Sigmoid colon (tissue), 7 donors: Measurements from ENCODE around the gene EHD4. TPM values are rescaled to one million over a fixed set of nuclear protein-coding genes. Genes with fewer than 3 reads are reported as not detected.

ENCODE experiments used
- DNase-seq: peaks from one replicate; pipeline ENCODE4 v3.0.0-alpha.2; 2019
- H3K27ac ChIP-seq, 4 donors: fragments of 200-600 bp; sonication (generic); one replicate each; pipeline ENCODE4 v1.5.1; 2016 to 2019; ENCODE audit warnings: mild to moderate bottlenecking in 1 of 4
- H3K27me3 ChIP-seq, 3 donors: fragments of 200-600 bp; sonication (generic); one replicate each; pipeline ENCODE4 v1.5.1; 2019; ENCODE audit warnings: mild to moderate bottlenecking in 1 of 3
- H3K36me3 ChIP-seq, 4 donors: fragments of 200-600 bp; sonication (generic); one replicate each; pipeline ENCODE4 v1.5.1; 2016 to 2019
- H3K4me1 ChIP-seq, 4 donors: fragments of 200-600 bp; sonication (generic); one replicate each; pipeline ENCODE4 v1.5.1; 2017 to 2019
- H3K4me3 ChIP-seq, 4 donors: fragments of 200-600 bp; sonication (generic); one replicate each; pipeline ENCODE4 v1.5.1; 2017 to 2019; ENCODE audit warnings: mild to moderate bottlenecking in 2 of 4, moderate library complexity in 1 of 4
- H3K9me3 ChIP-seq, 4 donors: fragments of 200-600 bp in 3 of 4; sonication (generic) in 3 of 4; one replicate each; pipeline versions ENCODE4 v1.5.1 to v1.6.1; 2013 to 2019
- CTCF ChIP-seq, 4 experiments: fragments of 450-650 bp in 3 of 4; fragments of 200-600 bp in 1 of 4; IDR thresholded peaks; one replicate each; pipeline ENCODE4 v1.5.1; 2016 to 2019; ENCODE audit warnings: antibody characterized with exemption in 4 of 4, mild to moderate bottlenecking in 3 of 4, moderate library complexity in 2 of 4
- EP300 ChIP-seq, 4 donors: sonication (generic); formaldehyde crosslinking; IDR thresholded peaks; one replicate each; pipeline ENCODE4 v1.6.1; 2017; ENCODE audit warnings: antibody characterized with exemption in 4 of 4
- POLR2A ChIP-seq, 2 donors: fragments of 450-650 bp; IDR thresholded peaks; one replicate each; pipeline ENCODE4 v1.6.1; 2016; ENCODE audit warnings: antibody characterized with exemption in 2 of 2, mild to moderate bottlenecking in 2 of 2, moderate library complexity in 2 of 2
- POLR2AphosphoS5 ChIP-seq, 4 donors: sonication (generic); formaldehyde crosslinking; IDR thresholded peaks; one replicate each; pipeline ENCODE4 v1.6.1; 2017; ENCODE audit warnings: antibody characterized with exemption in 4 of 4
- WGBS, 2 donors: extraction: QIAGEN DNeasy Blood & Tissue Kit; methylation state at CpG; one replicate each; pipeline ENCODE4 v1.1.7; 2013; 5-methylcytosine and 5-hydroxymethylcytosine counted together
- intact Hi-C: fragments of 100-400 bp; cut with DNase I; formaldehyde crosslinking; loops from one replicate; pipeline ENCODE4 v1.15.1; 2023
- polyA plus RNA-seq, 3 donors: library from polyadenylated mRNA; stranded (reverse); fragments of 200-250 nt; gene quantifications; one replicate each; pipeline ENCODE4 v1.2.3, GENCODE V29; 2013
- total RNA-seq, 4 donors: library from RNA; depleted of rRNA; stranded (reverse); fragments of >200 nt; gene quantifications; one replicate each; pipeline ENCODE4 v1.1.0, GENCODE V29; 2016
- donor health status: healthy with polysubstance abuse.
- donor health status: Bipolar disorder and iron deficiency.
- donor health status: healthy.

Gene EHD4
- total and polyA plus RNA-seq, 7 donors, result 8.9 to 37.0 (median 13.0) TPM

- H3K4me1 ChIP-seq, result peaks cover 0 to 11% (median 2%) of the 10 kb centered on the region in 4 donors
- TF ChIP-seq POLR2A (IDR thresholded peaks at IDR 0.05) (no peak), CTCF (IDR thresholded peaks at IDR 0.05) (no peak), EP300 (IDR thresholded peaks at IDR 0.05) (no peak), POLR2AphosphoS5 (IDR thresholded peaks at IDR 0.05) (no peak)
- no peak overlapping the region for H3K4me3 ChIP-seq
- DNase-seq, result no peak
- intact Hi-C loops, result loop anchor here (5.0 kb wide), 1 partner anchor 129 kb away; the partner anchor contains the start of gene MAPKBP1
- H3K36me3 ChIP-seq, result peaks cover 0 to 18% (median 8%) of the 10 kb centered on the region in 4 donors
- no peaks in the 10 kb centered on the region for H3K27me3 ChIP-seq
- H3K27ac ChIP-seq, result no peak overlapping the region
- H3K9me3 ChIP-seq, result no peaks in the 10 kb centered on the region
- WGBS, 2 donors, result 84 to 94% methylated on average over 5 of the region's 5 CpGs
Observed at GRCh38 chr15:41901431-41901830, 70.9 kb downstream of the EHD4 start.

- Histone ChIP-seq H3K9me3 (no peaks in the 10 kb centered on the region), H3K4me3 (no peak overlapping the region), H3K27me3 (no peaks in the 10 kb centered on the region), H3K27ac (no peak overlapping the region), H3K36me3 (peaks cover 0 to 18% (median 8%) of the 10 kb centered on the region in 4 donors), H3K4me1 (peaks cover 0 to 11% (median 2%) of the 10 kb centered on the region in 4 donors)
- TF ChIP-seq CTCF (IDR thresholded peaks at IDR 0.05) (no peak), POLR2AphosphoS5 (IDR thresholded peaks at IDR 0.05) (no peak), POLR2A (IDR thresholded peaks at IDR 0.05) (no peak), EP300 (IDR thresholded peaks at IDR 0.05) (no peak)
- intact Hi-C loops, result loop anchor here (5.0 kb wide), 1 partner anchor 128 kb away; the partner anchor contains the start of gene MAPKBP1
- peak; percentile 53 for DNase-seq
- WGBS, 2 donors, result 94% methylated on average over 36 of the region's 36 CpGs
Observed at GRCh38 chr15:41900526-41901380, 71.6 kb downstream of the EHD4 start.

GRCh38 chr15:41899854-41900442 is 72.4 kb downstream of the EHD4 start:
- Histone ChIP-seq H3K4me3 (no peak overlapping the region), H3K4me1 (peaks cover 0 to 15% (median 6%) of the 10 kb centered on the region in 4 donors), H3K9me3 (no peaks in the 10 kb centered on the region), H3K27me3 (no peaks in the 10 kb centered on the region), H3K27ac (no peak overlapping the region), H3K36me3 (peaks cover 0 to 18% (median 8%) of the 10 kb centered on the region in 4 donors)
- 86 to 91% methylated on average over 6 of the region's 6 CpGs for WGBS, 2 donors
- intact Hi-C loops, result loop anchor here (5.0 kb wide), 1 partner anchor 128 kb away; the partner anchor contains the start of gene MAPKBP1
- DNase-seq, result no peak
- TF ChIP-seq POLR2AphosphoS5 (IDR thresholded peaks at IDR 0.05) (no peak), CTCF (IDR thresholded peaks at IDR 0.05) (no peak), EP300 (IDR thresholded peaks at IDR 0.05) (no peak), POLR2A (IDR thresholded peaks at IDR 0.05) (no peak)

GRCh38 chr15:41897363-41897799 is 75.0 kb downstream of the EHD4 start:
- Histone ChIP-seq H3K4me1 (peaks cover 0 to 30% (median 24%) of the 10 kb centered on the region in 4 donors), H3K27me3 (no peaks in the 10 kb centered on the region), H3K36me3 (peaks cover 0 to 18% (median 8%) of the 10 kb centered on the region in 4 donors), H3K4me3 (no peak overlapping the region), H3K27ac (no peak overlapping the region), H3K9me3 (no peaks in the 10 kb centered on the region)
- DNase-seq, result no peak
- intact Hi-C loops, result no loop called here
- WGBS, 2 donors, result 86 to 91% methylated on average over 8 of the region's 8 CpGs
- TF ChIP-seq CTCF (IDR thresholded peaks at IDR 0.05), result no peak
- TF ChIP-seq EP300 (IDR thresholded peaks at IDR 0.05), result no peak
- no peak for TF ChIP-seq POLR2A (IDR thresholded peaks at IDR 0.05)
- no peak for TF ChIP-seq POLR2AphosphoS5 (IDR thresholded peaks at IDR 0.05)
